CMK (cell line): ENCODE results near the gene COL5A1.
"Not testable (repeated sequence)": the region's sequence is repeated elsewhere in the genome, so short reads cannot be mapped to it uniquely, and the experiment has no call there.

ENCODE experiments used
- DNase-seq: peaks from one replicate; pipeline ENCODE4 v3.0.0-alpha.2; 2010; ENCODE audit warnings: low read depth

COL5A1 gene

GRCh38 chr9:134710271-134710540 lies 68.6 kb downstream of the COL5A1 start:
- DNase-seq: no peak

DNA sequence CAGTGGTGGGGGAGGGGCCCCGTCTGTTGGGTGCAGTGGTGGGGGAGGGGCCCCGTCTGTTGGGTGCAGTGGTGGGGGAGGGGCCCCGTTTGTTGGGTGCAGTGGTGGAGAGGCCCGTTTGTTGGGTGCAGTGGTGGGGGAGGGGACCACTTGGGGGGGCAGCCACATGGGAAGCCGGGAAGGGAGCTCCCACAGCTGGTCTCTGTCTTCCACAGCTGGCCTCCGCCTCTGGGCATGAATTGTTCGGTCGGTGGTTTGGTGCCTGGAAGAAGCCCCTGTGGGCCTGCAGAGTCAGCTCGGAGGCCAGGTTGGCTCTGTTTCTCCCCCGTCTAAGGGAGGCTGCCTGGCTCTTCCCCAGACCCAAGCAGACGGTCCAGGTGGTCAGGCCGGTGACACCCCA lies 69.3 kb downstream of the COL5A1 start:
- DNase-seq: no peak

DNA sequence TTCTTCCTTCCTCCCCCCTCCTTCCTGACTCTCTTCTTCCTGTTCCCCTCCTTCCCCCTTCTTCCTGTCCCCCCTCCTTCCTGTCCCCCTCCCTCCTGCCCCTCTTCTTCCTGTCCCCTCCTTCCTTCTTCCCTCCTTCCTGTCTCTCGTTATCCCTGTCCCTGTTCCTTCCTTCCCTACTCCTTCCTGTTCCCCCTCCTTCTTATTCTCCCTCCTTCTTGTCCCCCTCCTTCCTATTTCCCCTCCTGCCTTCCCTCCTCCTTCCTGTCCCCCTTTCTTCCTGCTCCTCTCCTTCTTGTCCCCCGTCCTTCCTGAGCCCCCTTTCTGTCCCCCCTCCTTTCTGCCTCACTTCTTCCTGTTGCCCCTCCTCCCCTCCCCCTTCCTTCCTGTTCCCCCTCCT lies 70.6 kb downstream of the COL5A1 start:
- no peak for DNase-seq

DNA sequence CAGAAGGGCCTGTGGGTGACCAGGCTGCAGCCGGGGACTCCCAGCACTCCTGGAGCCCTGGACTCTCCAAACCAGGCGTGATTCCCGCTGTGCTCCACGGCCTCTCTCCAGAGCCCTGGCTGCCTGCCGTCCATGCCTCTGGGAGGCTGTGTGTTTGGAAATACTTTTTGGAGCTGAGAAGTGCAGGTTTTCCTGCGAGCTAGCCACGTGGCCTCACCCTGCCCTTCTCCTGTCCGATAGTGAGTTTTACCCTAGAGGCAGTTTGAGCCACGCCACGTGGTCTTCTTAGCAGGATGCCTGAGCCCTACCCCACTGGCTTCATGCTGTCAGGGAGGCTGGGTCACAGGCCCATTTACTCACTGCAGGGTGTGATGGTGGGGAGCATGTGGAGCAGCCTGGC lies 71.3 kb downstream of the COL5A1 start:
- DNase-seq: no peak

DNA sequence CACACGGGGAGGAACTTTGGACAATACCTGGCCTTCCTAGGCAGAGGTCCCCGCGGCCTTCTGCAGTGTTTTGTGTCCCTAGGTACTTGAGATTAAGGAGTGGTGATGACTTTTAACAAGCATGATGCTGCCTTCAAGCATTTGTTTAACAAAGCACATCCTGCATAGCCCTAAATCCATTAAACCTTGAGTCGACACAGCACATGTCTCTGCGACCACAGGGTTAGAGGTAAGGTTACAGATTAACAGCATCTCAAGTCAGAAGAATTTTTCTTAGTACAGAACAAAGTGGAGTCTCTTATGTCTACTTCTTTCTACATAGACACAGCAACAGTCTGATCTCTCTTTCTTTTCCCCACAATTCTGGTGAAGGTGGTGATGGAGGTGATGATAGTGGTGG lies 73.9 kb downstream of the COL5A1 start:
- DNase-seq: not testable (repeated sequence)

- DNase-seq: no peak
Measured at GRCh38 chr9:134716067-134716466, 74.5 kb downstream of the COL5A1 start.

DNA sequence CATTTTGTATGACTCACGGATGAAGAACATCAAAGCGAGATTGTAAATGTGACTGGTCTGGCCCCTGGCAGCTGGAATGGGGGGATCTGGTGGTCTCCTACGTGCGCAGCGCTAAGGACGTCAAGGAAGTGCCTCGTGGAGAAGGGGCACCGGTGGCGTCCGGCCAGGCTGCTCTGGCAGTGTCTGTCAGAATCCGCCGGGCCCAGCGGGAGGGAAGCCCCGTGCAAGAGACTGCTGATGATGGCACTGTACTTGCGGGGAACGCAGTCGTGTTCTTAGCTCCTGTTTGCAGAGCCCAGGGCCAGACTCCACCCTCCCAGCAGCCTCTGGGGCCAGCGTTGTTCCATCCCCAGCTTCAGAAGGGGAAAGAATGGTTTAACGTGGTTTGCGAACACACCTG lies 75.5 kb downstream of the COL5A1 start:
- no peak for DNase-seq

DNA sequence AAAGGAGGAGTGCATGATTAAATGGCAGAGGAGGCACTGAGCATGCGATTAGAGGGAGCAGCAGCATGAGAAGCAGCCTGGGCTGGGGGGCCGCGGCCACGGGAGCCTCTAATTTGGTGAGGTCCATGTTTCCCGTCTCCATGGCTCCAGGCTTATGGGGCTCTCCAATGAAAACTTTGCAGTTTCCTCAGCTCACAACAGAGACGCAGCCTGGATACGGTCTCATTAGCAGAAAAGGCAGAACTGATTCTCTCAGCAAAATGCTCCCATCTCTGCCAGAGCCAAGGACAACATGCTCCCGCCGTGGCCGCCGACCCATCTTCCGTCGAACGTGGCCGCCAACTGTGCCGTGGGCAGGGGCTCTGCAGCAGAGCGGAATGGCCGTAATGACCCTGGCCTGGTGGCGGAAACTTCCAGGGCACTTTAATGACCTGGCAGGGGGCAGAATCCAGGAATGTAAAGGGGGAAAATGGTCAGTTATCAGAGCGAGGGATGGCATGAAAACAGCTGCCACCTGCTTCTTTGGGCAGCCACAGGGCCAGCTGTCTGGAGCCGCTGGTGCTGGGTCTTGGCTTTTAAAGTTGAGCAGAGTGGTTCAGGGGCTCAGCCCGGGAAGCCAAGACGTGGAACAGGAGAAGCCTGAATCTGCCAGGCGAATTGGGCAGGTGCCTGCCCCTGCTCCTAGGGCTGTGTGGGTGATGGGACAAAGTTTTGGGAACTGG lies 76.5 kb downstream of the COL5A1 start:
- DNase-seq: no peak

DNA sequence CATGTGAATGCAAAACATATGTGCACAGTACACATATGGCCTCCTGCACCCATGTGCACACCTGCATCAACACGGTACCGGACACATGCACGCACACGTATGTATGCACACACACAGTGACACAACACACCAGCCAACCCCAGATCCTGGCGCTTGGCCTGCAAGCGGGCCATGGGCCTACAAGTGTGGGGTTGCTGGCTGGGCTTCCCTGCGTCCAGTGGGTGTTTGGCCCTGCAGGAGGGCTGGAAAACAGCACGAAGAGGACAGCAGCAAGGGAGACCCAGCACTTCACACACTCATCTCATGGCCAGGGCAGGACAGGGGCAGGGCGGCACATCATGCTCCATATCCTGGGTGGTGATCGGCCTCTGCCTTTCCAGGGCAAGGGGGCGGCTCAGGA lies 77.7 kb downstream of the COL5A1 start:
- DNase-seq: no peak

- DNase-seq: no peak
Measured at GRCh38 chr9:134720136-134720753, 78.6 kb downstream of the COL5A1 start.

- no peak for DNase-seq
Measured at GRCh38 chr9:134720796-134721195, 79.2 kb downstream of the COL5A1 start.

DNA sequence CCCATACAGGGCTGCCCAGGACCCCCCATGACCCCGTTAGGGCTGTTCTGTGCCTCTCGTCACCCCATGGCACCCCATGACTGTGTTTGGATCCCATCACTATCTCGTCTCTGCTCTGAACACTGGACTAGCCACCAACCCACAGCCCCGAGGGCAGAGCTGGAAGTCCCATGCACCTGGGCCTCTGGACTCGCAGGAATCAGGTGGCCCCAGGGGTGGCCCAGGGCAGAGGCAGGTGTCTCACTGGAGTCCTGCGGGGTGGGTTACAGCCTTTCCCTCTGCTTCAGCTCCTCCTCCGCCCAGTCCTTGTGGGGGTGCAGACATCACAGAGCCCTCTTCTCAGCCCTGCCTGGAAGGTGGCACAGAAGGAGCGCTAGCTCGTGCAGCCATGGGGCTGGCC lies 79.7 kb downstream of the COL5A1 start:
- no peak for DNase-seq

GRCh38 chr9:134722120-134722701 lies 80.6 kb downstream of the COL5A1 start:
- DNase-seq: no peak

- DNase-seq: no peak
Measured at GRCh38 chr9:134723037-134723436, 81.4 kb downstream of the COL5A1 start.

GRCh38 chr9:134723491-134724190 lies 82.0 kb downstream of the COL5A1 start:
- DNase-seq: no peak

GRCh38 chr9:134724202-134724911 lies 82.8 kb downstream of the COL5A1 start:
- no peak for DNase-seq

- no peak for DNase-seq
Measured at GRCh38 chr9:134724912-134725604, 83.5 kb downstream of the COL5A1 start.

DNA sequence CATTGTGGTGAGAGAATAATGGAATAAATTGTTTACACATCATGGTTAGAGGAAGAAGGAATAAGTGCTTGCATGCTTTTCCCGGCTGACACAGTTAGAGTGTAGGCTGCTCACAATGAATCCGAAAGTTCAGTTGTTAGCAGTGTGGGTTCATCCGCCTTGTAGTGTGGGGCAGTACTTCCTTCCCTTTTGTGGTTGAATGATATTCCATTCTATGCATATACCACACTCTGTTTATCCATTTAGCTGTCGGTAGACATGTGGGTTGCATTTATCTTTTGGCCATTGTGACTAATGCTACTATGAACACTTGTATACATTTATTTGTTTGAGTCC lies 84.0 kb downstream of the COL5A1 start:
- peak; percentile 33 for DNase-seq

- no peak for DNase-seq
Measured at GRCh38 chr9:134726026-134726721, 84.6 kb downstream of the COL5A1 start.

- DNase-seq: no peak
Measured at GRCh38 chr9:134726722-134727034, 85.1 kb downstream of the COL5A1 start.

DNA sequence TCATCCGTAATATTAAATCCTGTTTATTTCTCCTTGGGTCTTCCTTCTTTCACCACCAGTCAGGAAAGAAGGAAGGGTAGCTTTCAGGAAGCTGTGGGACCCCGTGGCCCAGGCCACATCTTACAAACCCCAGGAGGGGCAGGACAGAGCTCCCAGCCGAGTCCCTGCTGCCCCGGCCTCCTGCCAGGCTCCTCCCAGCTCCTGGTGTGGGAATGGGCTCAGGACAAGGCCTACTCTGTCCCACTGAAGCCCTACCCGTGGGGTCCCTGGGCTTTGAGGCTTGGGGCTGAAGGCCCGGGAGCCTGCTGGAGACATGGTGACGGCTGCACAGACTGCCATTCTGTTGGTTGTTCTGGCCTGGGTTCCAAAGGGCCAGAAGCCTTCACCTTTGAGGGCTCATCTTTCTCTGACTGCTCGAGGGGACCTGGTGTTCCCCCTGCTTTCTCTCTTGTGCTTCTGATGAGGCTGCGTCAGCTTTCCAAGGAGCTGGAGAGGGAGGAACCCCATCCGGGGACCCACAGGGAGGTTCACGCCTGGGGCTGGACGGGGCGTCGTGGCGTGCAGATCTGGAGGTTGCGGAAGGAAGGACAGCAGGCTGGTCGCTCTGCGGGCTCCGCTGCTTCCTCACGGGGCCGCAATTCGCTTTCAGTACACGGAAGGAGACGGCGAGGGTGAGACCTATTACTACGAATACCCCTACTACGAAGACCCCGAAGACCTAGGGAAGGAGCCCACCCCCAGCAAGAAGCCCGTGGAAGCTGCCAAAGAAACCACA lies 86.6 kb downstream of the COL5A1 start:
- no peak for DNase-seq
